ENCODE results near the gene SMIM23. TPM values are rescaled to one million over a fixed set of nuclear protein-coding genes. Genes with fewer than 3 reads are reported as not detected.

Gene SMIM23
- total RNA-seq, 2 experiments from 2014 or later: not detected

DNA sequence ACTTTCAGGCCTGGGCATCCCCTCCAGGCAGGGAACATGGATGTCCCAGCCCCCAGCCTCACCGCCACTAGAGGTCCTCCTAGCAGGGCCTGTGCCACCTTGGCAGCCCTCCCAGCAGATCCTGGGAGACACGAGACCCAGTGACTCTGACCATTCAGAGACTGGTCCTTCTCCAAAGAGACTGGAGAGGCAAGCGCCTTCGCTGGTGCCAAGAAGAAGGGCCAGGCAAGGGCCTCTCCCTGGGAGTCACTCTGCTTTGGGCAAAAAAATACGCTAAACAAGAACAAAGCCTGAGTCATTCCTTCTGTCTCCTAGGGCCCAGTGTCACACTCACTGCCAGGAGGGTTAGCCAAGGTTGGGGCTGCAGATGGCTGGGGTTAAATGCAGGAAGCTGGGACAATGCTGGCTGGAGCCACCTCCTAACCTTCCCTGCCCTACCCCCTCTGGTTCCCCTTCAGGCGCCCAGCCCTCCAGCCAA is 35.3 kb upstream of the SMIM23 start:
- BruUV-seq (replicated peaks): no TSS peak
- no peak for TF ChIP-seq EZH2phosphoT487 (IDR thresholded peaks at IDR 0.05; ENCODE audit: borderline replicate concordance, low read depth, low read length)
- TF ChIP-seq, protein P1, sequence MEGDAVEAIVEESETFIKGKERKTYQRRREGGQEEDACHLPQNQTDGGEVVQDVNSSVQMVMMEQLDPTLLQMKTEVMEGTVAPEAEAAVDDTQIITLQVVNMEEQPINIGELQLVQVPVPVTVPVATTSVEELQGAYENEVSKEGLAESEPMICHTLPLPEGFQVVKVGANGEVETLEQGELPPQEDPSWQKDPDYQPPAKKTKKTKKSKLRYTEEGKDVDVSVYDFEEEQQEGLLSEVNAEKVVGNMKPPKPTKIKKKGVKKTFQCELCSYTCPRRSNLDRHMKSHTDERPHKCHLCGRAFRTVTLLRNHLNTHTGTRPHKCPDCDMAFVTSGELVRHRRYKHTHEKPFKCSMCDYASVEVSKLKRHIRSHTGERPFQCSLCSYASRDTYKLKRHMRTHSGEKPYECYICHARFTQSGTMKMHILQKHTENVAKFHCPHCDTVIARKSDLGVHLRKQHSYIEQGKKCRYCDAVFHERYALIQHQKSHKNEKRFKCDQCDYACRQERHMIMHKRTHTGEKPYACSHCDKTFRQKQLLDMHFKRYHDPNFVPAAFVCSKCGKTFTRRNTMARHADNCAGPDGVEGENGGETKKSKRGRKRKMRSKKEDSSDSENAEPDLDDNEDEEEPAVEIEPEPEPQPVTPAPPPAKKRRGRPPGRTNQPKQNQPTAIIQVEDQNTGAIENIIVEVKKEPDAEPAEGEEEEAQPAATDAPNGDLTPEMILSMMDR (conservative IDR thresholded peaks at IDR 0.05; ENCODE audit: low read length): peak; percentile 36; the same call in 1 of the 2 replicates
- POLR2A ChIA-PET: interaction anchor here (0.6 kb wide), 1 partner anchor 12 kb away, joined by 3 read pairs; no protein-coding TSS in a partner anchor
- Histone ChIP-seq H3K36me3 (ENCODE audit: insufficient read depth, low read length) (no peaks in the 10 kb centered on the region), H3K4me3 (ENCODE audit: low read depth, low read length, poor library complexity, severe bottlenecking) (no peak overlapping the region), H3K79me2 (ENCODE audit: insufficient read depth, low read depth, low read length) (no peaks in the 10 kb centered on the region), H3K4me1 (ENCODE audit: insufficient read depth, low read length, poor library complexity, severe bottlenecking) (no peaks in the 10 kb centered on the region), H3K9me2 (ENCODE audit: insufficient read depth, low read length) (no peaks in the 10 kb centered on the region), H4K20me1 (ENCODE audit: insufficient read depth, low read length) (no peaks in the 10 kb centered on the region), H2AFZ (ENCODE audit: low read length) (no peak overlapping the region), H3K9me3 (ENCODE audit: low read length) (no peaks in the 10 kb centered on the region), H3K27ac (ENCODE audit: low read depth, low read length, poor library complexity, severe bottlenecking) (no peak overlapping the region), H3K4me2 (ENCODE audit: low read length) (no peak overlapping the region)
- intact Hi-C loops (cut with micrococcal nuclease; ENCODE audit: unreplicated experiment): no loop called here
- CTCF ChIA-PET (ENCODE audit: unreplicated experiment): no interaction called here
- peak; percentile 5 for DNase-seq (ENCODE audit: low spot score)

DNA sequence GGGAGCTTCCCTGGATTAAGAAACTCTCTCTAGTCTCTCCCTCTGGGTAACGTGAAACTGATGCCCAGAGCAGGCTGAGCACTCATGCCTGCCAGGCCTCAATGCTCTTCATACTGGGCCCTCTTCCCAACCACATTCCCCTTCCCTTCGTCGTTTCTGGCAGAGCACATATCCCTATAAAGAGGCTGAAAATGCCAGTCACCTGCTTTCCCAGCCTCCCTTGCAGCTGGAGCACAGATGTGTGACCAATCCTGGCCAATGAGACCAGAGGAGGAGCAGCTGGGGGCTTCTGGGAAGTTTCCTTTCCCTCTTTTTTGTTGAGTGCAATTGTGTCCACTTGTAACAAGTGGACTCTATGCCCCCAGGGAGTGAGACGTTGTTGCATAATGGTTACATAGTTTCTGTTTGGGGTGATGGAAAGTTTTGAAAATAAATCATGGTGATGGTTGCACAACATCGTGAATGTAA is 30.2 kb upstream of the SMIM23 start:
- BruUV-seq (replicated peaks): no TSS peak
- Histone ChIP-seq H3K9me2 (ENCODE audit: insufficient read depth, low read length) (no peaks in the 10 kb centered on the region), H3K36me3 (ENCODE audit: insufficient read depth, low read length) (no peaks in the 10 kb centered on the region), H4K20me1 (ENCODE audit: insufficient read depth, low read length) (no peaks in the 10 kb centered on the region), H3K4me1 (ENCODE audit: insufficient read depth, low read length, poor library complexity, severe bottlenecking) (no peaks in the 10 kb centered on the region), H3K79me2 (ENCODE audit: insufficient read depth, low read depth, low read length) (no peaks in the 10 kb centered on the region), H3K4me3 (ENCODE audit: low read depth, low read length, poor library complexity, severe bottlenecking) (no peak overlapping the region), H3K9me3 (ENCODE audit: low read length) (no peaks in the 10 kb centered on the region), H3K4me2 (ENCODE audit: low read length) (no peak overlapping the region), H3K27ac (ENCODE audit: low read depth, low read length, poor library complexity, severe bottlenecking) (no peak overlapping the region), H2AFZ (ENCODE audit: low read length) (no peak overlapping the region)
- intact Hi-C loops (cut with micrococcal nuclease; ENCODE audit: unreplicated experiment): no loop called here
- ChIA-PET CTCF (ENCODE audit: unreplicated experiment) (no interaction called here), POLR2A (interaction anchor here (0.5 to 0.6 kb wide), 2 partner anchors 47 to 256 kb away, joined by 4 read pairs; no protein-coding TSS in a partner anchor)
- TF ChIP-seq, protein P1 (conservative IDR thresholded peaks at IDR 0.05; ENCODE audit: low read length): no peak
- TF ChIP-seq EZH2phosphoT487 (IDR thresholded peaks at IDR 0.05; ENCODE audit: borderline replicate concordance, low read depth, low read length): no peak
- no peak for DNase-seq (ENCODE audit: low spot score)

DNA sequence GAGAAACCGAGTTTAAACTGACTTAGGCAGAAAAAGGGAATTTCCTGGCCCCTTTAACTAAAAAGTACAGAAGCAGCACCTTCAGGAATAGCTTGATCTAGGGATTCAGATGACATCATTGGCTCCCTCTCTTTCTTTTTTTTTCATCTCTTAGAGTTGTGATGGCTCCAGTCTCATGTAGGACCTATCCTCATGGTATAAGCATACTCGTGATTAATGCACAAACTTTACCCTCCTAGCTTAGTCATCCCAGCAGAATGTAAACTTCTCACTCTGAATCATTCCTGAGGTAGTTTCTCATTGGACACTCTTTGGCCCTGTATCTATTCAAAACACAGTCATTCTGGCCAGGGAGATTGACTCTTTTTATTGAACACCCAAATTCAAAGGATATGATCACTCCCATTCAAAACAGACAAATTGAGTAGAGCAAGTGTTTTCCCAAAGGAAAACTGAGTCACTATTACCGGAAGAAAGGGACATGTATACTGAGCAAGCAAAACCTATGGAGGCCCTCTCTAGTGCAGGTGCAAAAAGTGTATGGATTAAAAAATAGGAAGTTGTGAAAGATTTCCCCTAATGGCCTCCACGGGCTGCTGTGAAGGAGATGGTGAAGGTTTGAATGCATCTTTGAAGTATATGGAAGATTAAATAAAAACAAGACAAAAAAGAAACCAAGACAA is 27.6 kb upstream of the SMIM23 start:
- H3K4me1 ChIP-seq (ENCODE audit: insufficient read depth, low read length, poor library complexity, severe bottlenecking): no peaks in the 10 kb centered on the region
- no peak for TF ChIP-seq EZH2phosphoT487 (IDR thresholded peaks at IDR 0.05; ENCODE audit: borderline replicate concordance, low read depth, low read length)
- TF ChIP-seq, protein P1 (conservative IDR thresholded peaks at IDR 0.05; ENCODE audit: low read length): no peak
- intact Hi-C loops (cut with micrococcal nuclease; ENCODE audit: unreplicated experiment): no loop called here
- no peaks in the 10 kb centered on the region for H3K36me3 ChIP-seq (ENCODE audit: insufficient read depth, low read length)
- H3K9me3 ChIP-seq (ENCODE audit: low read length): no peaks in the 10 kb centered on the region
- no peak for DNase-seq (ENCODE audit: low spot score)
- no peak overlapping the region for H3K4me3 ChIP-seq (ENCODE audit: low read depth, low read length, poor library complexity, severe bottlenecking)
- POLR2A ChIA-PET: no interaction called here
- H4K20me1 ChIP-seq (ENCODE audit: insufficient read depth, low read length): no peaks in the 10 kb centered on the region
- H3K4me2 ChIP-seq (ENCODE audit: low read length): no peak overlapping the region
- CTCF ChIA-PET (ENCODE audit: unreplicated experiment): no interaction called here
- H3K27ac ChIP-seq (ENCODE audit: low read depth, low read length, poor library complexity, severe bottlenecking): no peak overlapping the region
- no peak overlapping the region for H2AFZ ChIP-seq (ENCODE audit: low read length)
- no peaks in the 10 kb centered on the region for H3K9me2 ChIP-seq (ENCODE audit: insufficient read depth, low read length)
- no TSS peak for BruUV-seq (replicated peaks)
- H3K79me2 ChIP-seq (ENCODE audit: insufficient read depth, low read depth, low read length): no peaks in the 10 kb centered on the region

Data from OCI-LY7 (cell line).